Hippocampal formation (tissue), 2 donors: ENCODE measurements around the gene PACSIN1.
A peak's percentile ranks its signal among the peaks of the same experiment; 100 is the strongest.
"Not testable (repeated sequence)": the region's sequence is repeated elsewhere in the genome, so short reads cannot be mapped to it uniquely, and the experiment has no call there.

Experiments
- DNase-seq, 2 donors: peaks; one replicate each; lab custom pipeline; 2025; lab: John Stamatoyannopoulos, UW

Gene PACSIN1

DNA sequence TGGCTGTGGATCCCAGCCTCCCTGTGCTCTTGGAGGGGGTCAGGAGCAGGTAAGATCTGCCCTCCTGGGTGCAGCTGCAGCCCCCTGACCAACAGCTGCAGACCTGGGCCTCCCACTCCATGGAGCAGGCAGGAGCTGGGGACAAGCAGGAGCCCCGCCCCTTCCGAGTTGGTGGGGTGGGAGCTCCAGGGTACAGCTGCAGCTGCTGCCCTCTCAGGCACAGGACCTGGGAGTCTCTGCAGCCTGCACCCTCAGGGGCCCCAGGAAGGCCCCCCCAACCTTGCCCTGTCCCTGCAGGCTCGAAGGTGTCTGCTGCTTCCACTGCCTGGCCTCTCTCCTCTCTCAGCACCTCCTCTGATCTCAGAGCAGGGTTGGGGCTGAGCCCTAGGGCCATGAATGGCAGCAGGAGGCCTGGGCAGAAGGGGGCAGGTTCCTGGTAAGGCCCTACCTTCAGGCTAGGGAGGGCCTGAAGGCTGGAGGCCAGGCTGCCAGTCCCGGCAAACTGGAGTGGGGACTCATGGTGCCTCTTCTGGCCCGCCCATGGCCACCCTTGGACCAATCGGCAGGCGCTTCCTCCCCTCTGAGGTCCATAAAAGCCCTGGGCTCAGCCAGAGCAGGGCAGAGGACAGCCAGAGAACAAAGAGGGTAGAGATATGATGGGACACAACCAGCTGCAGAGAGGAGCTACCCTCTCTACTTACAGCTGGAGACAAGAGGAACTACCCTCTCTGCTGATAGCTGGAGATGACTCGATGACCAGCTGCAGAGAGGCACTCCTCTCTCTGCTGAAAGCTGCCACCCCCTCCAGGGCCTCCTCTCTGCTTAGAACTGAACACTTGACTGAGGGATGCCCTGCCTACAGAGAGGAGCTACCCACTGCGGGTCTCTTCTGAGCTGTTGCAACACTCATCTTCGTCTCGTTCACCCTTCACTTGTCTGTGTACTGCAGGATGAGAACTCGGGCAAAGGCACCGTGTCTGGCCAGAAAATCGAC is 7.8 kb upstream of the PACSIN1 start:
- DNase-seq, result no peak

DNA sequence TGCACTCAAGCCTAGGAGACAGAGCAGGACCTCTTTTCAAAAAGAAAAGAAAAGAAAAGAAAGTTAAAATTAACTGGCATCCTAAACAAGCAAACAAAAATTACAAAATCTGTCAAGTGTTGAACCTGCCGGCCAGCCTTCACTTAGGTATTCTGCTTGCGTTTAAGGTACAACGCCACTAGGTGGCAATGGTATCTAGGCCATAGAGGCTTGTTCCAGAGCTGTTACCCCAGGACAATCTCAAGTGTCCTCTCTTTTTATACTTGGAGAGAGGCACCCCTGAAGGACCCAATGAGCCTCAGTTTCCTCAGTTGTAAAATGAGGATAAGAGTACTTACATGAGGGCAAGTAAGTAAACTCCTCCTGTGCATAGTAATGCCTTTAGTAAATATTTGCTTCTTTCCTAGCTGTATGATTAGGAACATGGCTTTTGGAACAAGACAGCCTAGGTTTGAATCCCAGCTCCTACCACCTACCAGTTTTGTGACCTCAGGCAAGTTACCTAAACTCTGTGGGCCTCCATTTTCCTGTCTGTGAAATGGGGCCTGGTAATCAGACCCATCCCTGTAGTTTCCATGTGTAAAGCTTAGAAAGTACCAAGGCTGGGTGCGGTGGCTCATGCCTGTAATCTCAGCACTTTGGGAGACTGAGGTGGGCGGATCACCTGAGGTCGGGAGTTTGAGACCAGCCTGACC is 5.8 kb upstream of the PACSIN1 start:
- DNase-seq, result peak in 1 of 2 donors; percentile 30

DNA sequence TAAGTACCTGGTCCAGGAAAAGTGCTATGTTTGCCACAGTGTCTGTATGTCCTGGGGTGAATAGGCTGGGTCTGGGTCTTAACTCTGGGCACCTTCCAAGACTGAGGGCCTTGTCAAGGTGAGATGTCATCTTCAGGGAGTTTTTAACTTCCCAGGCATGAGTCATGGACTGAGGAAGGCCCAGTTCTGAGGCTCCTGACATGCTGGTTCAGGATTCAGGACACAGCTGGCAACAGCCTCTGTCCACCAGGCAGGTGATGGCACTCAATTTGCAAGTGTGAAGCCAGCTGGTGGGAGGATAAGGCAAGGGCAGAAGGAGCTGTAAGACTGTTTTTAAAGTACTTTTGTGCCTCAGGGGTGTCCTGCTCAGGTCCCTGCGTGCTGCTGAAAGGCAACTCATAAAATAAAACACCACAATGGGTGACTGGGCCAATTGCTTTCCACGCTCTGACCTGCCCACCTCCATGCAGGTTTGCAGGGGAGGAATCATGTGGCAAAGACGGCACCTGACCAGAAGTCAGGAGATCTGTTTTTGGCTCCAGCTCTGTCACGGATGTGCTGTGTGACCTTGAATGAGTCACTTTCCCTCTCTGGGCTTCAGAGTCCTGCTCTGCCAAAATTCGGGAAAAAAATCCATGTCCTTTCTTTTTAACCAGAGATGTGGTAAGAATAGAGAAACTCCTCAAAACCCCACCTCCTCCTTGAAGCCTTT is 4.9 kb upstream of the PACSIN1 start:
- DNase-seq, result no peak

DNA sequence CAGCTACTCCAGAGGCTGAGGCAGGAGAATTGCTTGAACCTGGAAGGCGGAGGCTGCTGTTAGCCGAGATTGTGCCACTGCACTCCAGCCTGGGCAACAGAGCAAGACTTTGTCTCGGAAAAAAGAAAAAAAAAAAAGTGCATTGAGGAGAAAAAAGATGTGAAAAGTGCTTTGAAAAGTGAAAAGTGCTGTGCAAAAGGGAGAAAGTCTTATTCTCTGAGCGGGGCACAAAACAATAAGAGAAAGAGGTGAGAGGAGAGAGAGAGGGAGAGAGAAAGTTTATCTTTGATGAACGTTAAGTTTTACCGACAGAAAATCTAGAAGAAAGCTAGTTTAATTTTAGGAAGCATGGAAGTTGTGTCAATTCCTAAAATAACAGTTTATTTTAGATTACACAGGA is 3.9 kb upstream of the PACSIN1 start:
- DNase-seq, result no peak

DNA sequence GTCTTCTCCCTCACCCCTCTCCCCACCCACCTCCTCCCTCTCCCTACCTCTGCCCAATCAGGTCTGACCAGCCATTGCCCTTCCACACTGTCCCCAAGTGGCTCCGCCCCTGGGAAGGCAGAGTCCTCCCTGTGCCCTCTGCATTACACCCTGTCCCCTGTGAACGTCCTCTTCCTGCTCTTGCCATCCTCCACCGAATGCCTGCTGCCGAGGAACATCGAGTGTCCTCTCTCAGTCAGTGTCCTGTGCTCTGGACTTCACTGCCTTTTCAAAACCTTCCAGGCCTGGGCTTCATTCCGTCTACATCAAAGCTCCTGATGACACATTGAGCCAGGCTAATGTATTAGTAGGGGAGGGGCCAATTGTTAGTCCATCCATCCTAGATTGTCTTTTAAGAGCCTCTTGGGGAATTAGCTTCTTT is 3.3 kb upstream of the PACSIN1 start:
- DNase-seq, result no peak

DNA sequence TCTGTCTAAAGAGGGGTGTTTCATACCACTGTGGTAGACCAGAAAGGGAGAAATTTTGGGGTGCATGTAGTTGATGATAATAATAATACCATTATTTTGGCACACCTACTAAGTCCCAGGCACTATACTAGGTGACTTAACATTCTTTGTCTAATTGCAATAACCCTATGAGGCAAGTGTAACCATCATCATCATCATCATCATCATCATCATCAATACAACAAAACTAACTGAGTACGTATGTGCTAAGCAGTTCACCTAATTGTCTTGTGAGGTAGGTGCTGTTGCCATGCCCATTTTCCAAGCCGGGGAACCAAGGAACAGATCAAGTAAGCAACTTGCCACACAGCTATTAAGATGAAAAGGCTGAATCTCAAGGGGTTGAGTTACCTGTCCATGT is 2.6 kb upstream of the PACSIN1 start:
- no peak for DNase-seq

DNA sequence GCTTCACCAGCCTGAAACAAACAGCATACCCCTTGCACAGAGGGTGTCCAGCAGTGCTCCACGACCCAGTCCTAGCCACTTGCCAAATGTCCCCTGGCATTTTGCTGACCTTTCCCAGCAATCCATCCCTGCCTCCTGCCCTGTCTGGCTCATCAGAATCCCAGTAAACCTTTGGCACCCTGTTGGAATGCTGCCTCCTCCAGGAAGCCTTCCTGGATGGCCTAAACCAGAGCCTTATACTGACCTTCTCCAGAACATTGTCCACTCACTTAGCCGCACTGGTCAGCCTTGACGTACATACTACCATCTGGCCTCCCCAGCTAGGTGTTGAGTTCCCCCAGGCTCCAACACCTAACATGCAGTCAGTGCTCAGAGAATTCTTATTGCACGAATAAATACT is 2.0 kb upstream of the PACSIN1 start:
- DNase-seq, result no peak

DNA sequence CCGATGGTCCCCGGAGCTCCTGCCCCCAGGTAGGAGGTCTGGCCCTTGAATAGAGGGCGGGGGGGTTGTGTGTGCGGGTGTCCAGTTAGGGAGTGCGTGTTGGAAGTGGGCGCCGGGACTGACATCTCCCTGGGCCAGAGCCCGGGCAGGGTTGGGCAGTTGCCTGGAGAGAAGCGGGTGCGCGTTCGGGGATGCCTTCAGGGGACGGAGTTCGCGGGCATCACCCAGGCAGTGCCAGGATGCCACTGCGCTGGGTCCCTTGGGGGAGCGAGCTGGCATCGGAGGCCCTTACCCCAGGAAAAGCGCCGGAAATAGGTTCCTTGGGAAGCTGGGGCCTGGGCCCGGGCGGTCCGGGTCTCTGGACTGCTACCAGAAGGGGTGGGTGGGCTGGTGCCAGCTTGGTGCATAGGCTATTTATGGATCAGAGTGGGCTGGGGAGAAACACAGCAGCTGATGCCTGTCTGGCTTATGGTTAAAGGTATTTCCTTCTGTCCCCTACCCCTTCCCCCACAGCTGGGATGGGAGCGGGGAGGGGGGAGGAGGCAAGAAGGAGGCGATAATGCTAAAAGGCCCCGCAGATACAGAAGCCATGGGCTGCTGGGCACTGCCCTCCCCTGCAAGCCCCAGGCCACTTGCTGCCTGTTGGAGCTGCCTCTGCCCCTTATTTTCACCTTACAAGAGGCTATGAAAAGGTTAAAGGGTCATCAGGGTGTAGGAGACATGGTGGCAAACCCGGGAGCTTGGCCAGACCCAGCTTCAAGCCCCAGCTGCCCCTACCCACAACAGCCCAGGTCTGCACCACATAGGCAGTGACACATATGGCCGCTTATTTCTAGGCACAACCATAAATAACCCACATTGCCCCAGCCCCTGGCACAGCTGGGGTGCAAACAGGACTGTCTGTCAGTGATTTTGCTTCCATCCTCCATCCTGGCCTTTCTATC is 638 bp downstream of the PACSIN1 start:
- DNase-seq, result no peak

DNA sequence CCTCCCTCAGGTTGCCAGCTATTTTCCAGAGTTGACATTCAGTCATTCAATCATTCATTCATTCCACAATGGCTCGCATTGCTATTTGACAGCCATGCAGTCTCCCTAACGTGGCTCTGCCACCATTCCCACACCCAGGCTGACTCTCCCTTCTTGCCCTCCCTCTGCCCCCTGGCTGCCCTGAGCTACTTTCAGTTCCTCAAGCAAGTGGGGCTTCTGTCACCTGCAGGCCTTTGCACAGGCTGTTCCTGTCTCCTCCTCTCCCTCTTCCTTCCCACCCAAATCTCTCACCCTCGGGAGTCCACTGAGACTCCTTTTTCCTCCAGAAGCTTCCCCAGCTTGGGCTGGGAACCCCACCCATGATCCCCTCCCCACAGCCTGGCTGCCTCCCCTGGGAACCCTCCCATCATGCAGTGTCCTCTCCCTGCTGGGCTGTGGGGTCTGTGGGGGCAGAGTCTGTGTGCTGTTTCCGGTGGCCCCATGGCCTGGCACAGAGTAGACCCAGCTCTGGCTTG is 2.6 kb downstream of the PACSIN1 start:
- DNase-seq, result no peak

DNA sequence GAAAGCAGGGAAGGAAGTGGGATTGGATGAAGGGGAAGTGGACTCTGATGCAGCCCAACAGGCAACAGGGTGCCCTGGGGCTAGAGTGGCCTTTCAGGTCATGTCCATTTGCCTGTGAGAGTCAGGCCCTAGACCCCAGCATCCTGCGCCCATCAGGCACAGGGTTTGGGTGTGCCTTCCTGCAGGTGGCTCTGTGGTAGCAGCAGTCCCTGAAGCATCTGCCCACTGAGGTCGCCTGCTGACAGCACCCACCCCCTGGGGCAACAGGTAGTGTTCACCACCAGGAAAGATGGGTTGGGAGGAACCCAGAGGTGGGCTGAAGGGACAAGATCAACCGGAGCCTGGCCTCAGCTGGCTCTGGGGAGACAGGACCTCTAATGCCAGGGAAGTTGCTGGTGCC is 3.6 kb downstream of the PACSIN1 start:
- no peak for DNase-seq

DNA sequence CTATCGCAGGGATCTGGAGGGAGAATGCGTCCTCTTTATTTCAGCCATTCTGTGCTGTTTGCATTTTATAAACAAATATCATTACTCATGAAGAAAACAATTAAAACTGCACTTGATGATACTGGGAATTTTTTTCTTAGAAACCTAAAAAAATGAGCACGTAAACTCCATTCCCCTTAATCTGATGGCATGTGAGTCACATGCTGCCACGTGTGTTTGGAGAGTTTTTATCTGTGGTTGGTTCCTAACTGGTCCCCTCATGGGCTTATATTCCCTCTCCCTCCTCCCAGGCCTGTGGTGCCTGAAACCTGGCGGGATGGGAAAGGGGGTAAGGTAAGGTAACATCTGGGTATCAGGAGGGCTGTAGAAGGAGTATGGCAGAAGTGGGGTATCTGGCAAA is 6.5 kb downstream of the PACSIN1 start:
- no peak for DNase-seq

DNA sequence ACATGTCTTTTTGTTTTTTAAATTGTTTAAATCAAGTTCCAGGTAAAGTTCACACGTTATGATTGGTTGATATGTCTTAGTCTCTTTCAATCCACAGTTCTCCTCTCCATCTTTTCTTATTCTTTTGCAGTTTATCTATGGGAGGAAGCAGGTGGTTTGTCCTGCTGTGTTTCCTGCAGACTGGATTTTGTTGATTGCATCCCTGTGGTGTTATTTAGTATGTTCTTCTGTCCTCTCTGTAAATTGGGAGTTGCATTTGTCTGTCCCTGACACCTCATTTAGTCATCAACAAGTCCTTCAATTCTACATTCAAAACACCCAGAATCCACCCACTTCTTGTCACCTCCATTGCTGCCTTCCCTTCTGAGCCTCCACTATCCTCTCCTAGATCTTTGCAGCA is 8.1 kb downstream of the PACSIN1 start:
- DNase-seq, result no peak

DNA sequence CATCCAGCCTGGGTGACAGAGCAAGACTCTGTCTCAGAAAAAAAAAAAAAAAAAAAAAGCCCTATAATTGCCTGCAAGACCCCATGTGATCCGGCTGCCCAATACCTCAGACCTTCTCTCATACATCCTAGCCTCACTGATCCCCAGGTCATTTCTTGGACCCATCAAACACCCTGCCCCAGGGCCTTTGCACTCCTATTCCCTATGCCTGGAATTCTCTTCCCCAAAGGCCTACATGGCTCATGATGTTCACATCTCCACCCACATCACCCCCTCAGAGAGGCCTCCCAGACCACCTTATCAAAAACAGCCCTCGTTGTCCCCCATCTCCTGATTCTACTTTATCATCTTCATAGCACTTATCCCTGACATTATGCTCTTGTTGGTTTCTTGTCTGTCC is 8.9 kb downstream of the PACSIN1 start:
- DNase-seq, result no peak

DNA sequence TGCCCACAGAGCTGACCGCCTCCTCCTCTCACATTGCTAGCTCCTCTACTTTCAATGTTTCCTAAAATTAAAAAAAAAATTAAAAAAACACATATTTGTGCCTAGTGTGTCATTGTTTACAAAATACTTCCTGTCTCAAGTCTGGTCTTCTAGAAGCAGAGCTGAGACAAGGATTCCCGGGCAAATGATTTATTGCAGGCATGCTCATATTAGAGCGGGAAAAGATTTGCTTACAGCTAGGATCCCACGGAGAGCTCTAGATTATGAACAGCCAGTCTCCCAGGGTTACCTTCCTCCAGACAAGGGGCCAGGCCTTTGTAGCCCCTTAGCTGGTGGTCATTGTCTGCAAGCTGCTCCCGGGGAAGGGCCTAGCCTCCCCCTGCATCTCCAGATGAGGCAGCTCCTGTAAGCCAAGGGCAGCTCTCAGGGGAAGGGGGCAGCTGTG is 9.4 kb downstream of the PACSIN1 start:
- DNase-seq, result no peak

DNA sequence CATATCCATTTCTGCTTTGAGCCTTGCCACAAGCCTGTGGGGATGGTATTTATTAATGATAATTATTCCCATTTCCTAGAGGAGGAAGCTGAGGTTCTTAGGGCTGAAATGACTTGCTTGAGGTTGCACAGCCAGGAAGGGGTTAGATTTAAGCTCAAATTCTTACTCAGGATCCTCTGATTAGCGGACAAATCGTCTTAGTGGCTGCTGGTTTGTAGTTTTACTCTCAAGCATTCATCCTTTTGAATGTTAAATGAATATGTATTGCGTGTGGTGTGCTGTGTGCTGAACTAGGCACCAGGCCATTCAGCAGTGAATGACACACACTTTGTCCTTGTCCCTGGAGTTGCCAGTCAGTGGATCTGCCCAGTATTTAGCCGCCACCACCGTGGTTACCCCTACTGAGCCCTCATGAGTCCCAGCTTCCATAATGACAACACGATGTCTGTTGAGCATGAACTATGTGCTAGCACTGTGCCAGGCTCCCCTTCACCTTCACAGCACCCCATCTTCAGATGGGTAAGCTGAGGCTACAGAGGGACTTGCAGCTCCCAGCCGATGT is 10.0 kb downstream of the PACSIN1 start:
- DNase-seq, result no peak

DNA sequence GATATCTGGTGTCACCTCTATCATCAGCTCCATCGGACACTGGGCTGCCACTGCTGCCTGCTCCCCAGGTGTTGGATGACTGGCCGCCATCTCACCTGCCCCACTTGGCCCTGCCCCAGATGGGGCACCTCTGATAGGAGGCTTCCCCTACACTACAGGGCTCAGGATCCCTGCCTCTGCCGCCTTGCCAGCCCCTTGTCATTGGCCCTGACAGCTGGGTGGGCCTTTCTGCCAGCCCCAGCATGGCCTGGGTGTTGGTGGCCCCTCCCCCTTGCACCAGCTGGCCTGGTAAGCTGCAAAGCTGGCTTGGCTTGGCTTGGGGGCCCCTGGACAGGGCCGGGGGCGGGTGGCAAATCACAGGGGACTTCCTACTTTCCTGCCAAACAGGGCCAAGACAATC is 10.6 kb downstream of the PACSIN1 start:
- DNase-seq, result no peak

DNA sequence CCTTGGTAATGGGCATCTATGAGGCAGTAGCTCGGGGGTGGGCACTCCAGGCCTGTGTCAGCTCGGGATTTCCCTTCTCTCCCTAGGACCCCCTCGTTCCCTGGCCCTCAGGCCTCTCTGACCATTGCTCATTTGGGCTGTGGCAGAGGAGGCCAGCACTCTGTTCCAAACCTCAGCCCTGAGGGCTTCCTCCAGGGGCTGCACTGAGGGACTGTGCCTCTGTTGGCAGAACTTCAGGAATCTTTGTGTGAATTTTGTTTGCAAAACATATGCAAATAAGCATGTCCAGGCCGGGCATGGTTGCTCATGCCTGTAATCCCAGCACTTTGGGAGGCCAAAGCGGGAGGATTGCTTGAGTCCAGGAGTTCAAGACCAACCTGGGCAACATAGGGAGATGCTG is 11.0 kb downstream of the PACSIN1 start:
- no peak for DNase-seq

DNA sequence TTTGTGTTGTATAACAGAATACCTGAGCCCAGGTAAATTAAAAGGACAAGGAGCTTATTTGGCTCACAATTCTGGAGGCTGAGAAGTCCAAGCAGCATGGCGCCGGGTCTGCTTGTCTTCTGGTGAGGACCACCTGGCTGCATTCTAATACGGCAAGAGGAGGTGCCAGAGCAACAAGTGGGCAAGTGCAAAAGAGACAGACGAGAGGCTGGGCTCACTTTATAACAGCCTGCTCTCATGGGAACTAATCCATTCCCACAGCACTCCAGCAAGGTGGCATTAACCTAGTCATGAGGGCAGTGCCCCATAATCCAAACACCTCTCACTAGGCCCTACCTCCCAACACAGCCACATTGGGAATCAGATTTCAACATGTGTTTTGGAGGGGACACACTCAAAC is 12.9 kb downstream of the PACSIN1 start:
- DNase-seq, result no peak

DNA sequence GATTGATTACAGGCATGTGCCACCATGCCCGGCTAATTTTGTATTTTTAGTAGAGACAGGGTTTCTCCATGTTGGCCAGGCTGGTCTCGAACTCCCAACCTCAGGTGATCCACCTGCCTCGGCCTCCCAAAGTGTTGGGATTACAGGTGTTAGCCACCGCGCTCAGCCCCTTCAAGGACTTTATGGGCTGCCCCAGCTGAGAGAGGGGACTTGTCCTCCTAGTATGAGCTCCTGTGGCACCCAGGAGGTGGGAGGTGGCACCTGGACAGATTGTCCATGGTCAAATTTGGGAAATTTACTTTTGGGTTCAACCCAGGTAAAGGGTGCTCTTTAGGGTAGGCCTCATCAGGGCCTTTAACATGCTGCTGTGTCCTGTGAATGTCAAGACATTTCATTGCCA is 17.9 kb downstream of the PACSIN1 start:
- not testable (repeated sequence) for DNase-seq

DNA sequence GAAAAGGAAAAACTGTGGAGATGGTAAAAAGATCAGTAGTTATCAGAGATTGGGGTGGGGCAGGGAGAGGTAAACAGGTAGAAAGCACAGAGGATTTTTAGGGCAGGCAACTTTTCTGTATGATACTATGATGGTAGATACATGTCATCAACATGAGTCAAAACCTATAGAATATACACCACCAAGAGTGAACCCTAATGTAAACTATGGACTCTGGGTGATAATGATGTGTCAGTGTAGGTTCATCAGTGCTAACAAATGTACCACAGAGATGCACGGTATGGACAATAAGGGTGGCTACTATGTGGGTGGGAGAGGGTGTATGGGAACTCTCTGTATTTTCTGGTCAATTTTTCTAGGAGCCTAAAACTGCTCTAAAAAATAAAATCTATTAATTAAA is 18.5 kb downstream of the PACSIN1 start:
- DNase-seq, result no peak

DNA sequence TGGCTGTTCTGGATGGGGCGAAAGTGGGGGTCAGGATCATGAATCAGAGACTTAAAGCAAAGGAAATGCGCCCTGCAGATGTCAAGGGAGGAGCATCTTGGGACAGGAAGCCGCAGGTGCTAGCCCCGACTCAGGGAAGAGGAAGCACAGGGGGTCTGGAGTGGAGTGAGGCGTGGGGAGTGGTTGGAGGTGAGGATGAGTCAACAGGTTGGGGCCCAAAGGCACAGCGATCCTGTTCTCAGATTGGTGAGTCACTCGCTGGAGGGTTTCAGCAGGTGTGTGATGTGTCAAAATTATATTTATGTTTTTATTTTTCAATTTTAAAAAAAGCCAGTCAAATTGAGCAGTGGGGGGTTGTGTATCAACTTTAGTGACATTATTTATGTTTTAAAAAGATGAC is 19.0 kb downstream of the PACSIN1 start:
- no peak for DNase-seq
